NK-92 treated with Interleukin-12 subunit alpha and Interleukin-12 subunit beta, amount 100 ng/mL, for 24 hours (cell line): ENCODE data around the gene ANK2.
A peak's percentile ranks its signal among the peaks of the same experiment; 100 is the strongest.

ENCODE experiments used
- DNase-seq: peaks from one replicate; lab custom pipeline; 2025; lab: John Stamatoyannopoulos, UW

Gene ANK2

DNA sequence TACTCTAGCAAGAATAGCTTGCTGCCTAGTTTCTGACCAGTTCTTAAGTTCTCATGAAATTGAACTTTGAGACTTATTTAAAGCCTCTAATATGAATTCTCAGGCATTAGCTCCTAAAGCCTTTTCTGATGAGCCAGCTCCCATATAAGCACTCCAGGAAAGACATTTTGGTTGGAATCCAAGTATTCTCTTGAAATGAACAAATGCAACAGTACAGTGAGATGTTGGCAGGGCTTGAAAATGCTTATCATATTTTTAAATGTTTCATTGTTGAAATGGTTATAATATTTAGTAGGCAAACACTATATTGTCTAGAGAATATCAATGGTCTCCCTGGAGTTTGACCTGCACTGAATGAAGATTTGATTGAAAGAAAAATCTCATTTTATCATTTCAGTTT, 240.3 kb downstream of the ANK2 start:
- no peak for DNase-seq

DNA sequence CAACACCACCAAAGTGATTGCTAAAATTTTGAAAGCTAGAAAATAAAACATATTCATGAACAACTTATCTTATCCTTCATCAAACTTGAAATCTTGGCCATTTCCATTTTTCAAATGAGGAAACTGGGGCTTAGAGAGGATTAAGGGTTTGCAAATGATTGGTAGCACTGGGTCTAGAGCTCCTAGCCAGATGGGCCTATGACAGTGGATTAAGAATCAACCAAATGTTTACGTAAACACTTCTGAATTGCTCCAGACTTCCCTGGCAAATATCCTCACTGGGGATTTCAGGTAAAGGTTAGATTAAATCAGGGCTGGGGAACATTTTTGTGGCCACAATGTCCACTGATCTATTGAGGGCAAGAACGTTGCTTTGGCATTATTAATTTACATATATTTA, 241.2 kb downstream of the ANK2 start:
- no peak for DNase-seq

DNA sequence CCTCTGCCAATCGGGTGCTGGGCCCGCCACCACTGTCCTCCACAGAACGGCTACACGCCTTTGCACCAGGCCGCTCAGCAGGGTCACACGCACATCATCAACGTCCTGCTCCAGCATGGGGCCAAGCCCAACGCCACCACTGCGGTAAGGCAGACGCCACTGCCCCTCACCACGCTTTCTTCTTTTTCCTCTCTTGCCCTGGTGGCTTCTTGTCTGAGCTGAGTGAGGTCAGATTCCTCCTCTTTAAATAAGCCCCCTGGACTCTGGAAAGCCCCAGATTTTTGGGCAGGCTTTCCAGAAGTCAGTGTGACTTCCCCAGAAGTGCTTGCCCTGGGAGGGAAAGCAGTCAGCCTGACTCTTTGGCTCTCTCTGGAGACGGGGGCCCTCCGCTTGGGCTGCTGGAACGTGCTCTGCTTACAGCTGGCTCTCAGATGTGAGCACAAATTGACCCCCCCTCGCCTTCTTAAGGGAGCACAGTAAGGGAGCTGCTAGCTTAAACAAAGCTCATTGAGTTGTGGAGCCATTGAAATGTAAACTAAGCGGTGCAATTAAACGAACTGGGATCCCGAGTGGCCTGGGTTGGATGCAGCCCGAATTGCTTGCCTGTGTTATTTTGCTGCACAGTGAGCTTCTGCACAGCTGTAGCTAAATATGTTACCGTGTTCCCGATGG, 243.1 kb downstream of the ANK2 start:
- DNase-seq, result no peak

DNA sequence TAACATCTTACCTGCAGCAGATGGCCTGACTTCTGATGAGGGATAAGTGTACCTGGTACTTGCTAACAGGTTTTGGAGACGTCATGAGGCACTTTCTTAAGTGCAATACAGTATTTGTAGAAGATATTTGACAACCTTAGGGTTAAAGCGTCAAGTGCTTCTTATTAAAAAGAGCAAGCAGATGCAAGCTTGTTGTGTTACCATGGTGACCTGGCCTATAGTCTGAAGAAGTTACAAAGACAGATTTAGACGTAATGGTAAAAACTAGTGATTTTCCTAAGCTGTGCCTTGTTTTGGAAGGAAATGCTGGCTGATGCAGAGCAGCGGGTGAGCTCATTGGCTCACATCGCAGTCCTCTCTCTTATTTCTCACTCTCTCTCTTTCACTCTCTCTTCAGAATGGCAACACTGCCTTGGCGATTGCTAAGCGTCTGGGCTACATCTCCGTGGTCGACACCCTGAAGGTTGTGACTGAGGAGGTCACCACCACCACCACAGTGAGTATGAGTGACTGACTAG, 243.6 kb downstream of the ANK2 start:
- DNase-seq, result peak; percentile 12

DNA sequence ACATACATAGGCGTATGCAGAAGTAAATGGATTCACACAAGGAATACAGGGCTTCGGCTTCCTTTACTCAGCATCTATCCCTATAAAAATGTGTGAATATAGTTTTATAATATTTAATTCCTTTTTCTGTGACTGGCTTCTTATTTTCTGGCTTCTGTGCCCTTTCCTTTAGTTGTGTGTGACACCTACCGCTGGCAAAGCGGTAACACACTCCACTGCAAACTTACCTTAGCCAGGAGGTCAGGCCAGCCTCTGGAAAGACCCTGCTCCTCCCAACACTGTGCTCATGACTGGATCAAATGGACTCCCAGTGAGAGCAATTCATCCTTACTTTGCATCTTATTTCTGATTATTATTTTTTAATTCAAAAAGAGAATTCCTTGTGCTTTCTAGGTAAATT, 244.2 kb downstream of the ANK2 start:
- no peak for DNase-seq

DNA sequence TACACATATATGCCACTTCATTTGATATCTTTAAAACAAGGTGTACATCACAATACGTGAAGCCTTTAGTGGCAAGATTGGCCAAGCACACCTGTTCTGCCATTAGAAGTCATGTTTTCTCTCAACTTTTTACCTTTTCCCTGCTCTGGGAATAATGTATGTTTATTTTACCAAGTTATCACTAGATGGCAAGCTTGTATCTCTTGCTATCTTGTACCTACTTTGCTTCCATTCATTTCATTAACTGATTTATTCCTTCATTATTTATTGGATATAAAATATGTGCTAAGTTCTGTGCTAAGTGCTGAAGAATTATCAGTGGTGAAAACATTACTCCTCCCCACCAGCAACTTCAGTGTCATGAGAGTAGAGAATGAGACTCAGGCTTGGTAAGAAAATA, 245.5 kb downstream of the ANK2 start:
- no peak for DNase-seq

DNA sequence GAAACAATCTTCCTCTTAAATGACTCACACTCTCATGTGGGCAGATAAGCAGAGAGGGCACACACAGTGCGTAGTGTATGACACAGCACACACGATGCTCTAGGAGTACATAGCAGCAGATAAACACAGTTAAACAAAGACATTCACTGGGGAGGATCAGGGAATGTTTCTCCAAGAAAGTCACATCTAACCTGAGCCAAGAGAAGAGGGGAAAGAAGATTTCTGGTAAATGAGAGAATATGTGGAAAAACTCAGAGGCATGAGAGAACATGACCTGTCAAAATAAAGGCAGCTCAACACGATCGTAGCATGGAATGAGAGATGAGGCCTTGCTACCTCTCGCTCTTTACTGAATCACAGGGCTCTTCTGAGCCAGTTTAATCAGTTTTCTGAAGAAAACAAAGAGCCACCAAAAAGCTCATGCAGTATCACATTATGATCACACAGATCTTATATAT, 251.0 kb downstream of the ANK2 start:
- DNase-seq, result no peak

DNA sequence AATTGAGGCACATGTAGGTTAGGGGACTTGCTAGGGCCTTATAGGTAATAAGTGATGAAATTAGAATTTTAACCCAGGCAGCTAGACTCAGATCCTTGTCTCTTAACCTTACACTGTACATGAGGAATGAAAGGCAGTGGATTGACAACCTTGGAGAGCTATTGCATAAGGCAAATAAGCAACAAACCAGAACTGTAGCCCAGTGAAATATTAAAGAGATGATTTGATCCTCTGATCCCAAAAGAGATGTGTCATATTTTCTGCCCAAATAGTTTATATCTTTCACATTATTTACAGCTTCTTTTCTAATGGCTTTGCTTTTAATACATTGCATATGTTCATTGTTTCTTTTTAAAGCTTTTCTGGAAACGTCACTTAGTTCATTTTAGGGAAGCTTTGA, 252.6 kb downstream of the ANK2 start:
- DNase-seq, result no peak

DNA sequence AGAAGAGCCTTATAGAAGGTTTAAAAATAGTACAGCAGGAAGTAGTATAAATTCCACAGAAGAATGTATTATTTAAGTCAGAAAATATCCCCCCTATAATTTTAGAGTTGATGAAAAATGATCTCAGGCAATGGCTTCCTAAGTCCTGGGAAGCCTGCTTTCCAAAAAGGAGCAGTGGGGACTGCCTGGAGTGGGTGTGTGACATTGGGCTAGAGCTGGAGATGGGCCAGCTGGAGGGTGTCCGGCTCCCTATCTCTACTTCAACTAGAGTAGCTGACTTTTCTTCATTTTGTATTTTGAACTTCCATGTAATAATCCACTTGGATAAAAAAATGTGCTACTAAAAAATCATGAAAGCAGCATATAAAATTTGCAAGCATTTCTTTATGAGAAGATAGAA, 253.9 kb downstream of the ANK2 start:
- DNase-seq, result no peak

DNA sequence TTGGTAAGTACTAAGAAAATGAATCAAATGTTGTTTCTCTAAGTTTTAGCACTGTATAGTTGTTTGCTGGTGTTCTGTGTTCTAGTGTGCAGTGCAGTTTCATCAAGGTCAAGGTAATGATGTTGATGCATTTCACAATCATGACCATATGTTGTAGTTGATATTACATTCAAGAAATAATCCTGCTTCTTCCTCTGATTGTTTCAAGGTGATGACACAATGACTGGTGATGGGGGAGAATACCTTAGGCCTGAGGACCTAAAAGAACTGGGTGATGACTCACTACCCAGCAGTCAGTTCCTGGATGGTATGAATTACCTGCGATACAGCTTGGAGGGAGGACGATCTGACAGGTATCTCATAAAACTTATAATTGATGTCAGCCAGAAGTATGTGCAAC, 261.6 kb downstream of the ANK2 start:
- no peak for DNase-seq

DNA sequence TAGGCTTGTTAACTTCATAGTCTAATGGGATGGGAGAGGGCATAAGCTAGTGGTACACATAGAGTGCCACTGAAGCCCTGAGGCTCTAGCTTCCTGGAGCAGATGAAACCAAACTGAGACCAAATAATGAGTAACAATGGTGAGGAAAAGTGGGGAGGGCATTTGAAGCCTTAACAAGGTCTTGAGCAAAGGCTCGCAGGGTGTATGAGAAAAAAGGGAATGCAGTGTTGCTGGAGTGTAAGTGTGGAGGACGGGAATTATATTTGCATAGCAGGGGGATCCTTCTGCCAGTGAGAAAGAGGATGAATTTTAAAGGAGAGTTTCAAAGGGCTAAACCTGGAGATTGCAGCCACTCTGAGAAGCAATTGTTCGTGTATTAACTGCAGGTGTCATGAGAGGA, 263.1 kb downstream of the ANK2 start:
- DNase-seq, result no peak

DNA sequence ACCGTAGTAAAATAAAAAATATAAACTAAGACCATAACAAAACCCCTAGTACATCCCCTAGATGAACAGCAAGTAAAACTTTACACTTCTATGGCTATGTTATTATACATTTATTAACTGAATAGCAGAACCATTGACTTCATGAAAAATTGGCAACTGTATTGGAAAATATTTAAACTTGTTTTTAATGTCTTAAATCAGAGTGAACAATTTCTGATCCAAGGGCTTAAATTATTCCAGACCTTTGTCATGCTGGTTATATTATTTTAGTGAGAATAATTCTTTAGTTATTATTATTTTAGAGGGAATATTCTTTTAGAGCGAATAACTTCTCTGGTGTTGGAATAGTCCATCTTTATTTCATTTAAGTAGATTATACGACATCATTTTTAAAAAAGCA, 265.0 kb downstream of the ANK2 start:
- DNase-seq, result no peak

DNA sequence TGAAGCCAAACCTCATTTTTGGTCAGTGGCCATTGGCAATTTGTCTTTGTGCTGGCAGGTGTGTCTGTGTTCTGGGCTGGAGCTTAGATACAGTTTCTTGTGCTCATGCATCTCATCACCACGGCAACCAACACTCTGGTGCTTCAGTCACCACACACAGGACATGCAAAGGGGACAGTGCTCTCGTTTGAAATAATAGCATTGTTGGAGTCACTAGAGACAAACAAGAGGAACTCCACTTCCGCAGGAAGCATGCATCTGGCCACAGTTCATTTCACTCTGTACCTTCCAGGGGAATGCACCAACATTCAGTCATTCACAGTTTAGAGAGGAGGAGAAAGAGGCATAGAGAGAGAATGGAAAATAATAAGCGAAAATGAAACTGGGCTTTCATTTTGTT, 267.4 kb downstream of the ANK2 start:
- peak; percentile 2 for DNase-seq

DNA sequence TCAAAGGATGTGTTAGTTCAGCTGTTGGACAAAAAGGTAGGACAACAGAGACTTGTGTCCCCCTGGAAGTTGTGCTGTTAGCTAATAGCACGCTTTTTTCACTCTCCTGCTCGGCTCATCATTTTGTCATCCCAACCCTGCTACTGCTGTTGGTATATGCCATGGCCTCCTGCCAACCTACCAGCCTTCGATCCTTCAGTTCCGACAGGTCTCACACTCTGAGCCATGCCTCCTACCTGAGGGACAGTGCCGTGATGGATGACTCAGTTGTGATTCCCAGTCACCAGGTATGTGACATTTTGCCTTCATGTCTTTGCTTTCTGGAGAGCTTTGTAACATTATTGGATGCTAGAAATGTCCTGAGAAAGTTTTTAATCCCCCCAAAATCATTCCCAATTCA, 268.1 kb downstream of the ANK2 start:
- no peak for DNase-seq

DNA sequence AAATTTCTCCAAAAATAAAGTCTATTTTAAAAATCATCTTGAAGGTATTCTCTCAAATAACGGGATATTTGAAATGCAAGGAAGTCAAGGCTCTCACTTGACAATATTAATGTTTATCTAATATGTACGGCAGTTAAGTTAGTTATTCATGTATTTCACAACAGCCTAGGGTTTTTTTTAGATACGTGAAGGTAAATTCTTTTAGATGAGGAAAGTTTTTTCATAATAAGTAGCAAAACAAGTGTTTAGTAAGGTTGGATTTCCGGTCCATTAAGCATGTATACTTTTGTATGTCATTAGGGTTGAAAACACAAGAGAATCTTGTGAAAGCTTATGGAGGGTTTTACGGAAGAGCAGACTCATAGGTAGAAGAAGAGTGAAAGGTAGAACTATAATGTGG, 273.3 kb downstream of the ANK2 start:
- DNase-seq, result no peak

DNA sequence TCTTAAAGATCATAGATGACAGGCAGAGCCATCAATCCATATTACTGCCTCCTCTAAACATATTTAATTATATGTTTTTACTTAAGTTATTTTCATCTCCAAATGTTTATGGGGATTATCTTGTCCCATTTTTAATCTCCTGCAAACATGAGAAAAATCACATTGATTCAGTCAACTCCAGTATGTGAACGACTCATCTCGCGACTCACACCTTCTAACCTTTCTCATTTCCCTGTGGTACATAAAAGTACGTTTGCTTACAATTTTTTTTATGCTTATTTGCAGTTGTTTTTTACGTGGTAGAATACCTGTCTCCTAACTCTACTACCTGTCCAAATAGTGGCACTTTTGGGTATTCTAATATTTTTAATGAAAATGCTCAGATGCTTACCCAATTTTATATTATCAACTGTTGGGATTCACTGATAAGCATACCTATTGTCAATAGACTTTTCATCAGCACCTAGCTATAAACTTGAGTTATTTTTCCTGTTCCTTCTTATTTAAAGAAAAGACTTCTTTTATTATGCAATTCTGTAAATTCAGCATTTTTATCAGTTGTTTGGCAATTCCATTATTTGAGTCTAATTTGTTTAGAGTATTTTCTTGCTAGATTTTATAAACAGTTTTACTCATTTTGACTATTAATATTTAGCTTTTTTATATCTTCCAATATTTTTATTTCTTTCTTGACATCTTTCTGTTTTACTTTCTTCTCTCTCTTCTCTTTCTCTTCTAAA, 276.6 kb downstream of the ANK2 start:
- no peak for DNase-seq

DNA sequence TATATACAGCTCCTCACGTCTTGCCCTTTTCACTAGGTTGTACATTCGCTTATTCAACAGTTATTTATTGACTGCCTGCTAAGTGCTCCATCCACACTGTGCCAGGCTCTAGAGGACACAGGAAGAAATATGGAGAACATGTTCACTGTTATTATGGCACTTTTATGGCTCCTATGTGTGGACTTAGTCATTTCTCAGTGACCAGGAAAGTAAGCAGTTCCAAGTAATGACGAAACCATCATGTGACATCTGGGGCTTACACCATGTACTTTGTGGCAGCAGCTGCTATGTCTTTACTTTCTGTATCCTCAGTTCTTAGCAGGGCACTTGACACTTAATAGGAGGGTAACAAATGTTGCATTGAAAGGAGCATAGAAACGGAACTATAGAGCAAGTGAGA, 278.0 kb downstream of the ANK2 start:
- no peak for DNase-seq

DNA sequence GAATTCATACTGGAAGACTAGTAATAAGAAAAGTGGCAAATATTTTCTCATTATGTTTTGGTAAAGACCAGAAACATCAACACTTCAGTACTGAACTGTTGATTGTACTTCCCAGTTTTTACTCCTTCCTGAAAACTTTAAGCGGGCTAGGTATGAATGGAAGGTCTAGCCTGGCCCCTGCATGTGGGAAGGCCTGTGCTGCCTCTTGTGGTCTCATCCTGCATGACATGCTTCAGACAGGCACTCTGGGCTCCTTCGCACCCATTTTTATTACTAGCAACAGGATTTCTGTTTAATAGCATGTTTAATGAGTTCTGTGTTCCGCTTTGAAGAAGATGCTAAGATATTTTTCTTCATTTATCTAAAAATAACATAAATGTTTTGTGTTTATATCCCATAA, 279.1 kb downstream of the ANK2 start:
- no peak for DNase-seq

DNA sequence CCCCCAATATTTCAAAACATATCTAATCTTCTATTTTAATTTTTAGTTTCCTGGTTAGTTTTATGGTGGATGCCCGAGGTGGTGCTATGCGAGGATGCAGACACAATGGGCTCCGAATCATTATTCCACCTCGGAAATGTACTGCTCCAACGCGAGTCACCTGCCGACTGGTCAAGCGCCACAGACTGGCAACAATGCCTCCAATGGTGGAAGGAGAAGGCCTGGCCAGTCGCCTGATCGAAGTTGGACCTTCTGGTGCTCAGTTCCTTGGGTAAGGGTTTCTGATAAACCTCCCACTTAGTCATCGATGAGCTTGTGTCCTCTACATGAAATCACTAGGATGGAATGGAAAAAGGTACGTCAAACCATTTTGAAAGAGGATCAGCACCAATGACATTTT, 280.7 kb downstream of the ANK2 start:
- no peak for DNase-seq

DNA sequence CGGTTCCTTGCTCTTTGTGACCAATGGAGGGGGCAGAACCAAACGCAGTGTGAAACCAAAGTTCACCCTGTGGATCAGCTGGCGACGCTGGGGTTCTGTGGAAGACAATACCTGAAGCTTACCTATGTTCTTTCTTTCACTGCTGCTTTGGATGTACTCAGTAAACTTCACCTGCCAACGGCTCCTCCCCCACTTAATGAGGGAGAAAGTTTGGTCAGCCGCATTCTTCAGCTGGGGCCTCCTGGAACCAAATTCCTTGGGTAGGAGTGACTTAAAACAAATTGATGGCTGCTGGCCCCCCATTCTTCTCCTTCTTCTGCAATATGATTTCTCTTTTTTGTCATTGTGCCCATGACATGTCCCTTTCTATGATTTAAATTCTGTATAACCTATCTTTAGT, 282.4 kb downstream of the ANK2 start:
- no peak for DNase-seq

DNA sequence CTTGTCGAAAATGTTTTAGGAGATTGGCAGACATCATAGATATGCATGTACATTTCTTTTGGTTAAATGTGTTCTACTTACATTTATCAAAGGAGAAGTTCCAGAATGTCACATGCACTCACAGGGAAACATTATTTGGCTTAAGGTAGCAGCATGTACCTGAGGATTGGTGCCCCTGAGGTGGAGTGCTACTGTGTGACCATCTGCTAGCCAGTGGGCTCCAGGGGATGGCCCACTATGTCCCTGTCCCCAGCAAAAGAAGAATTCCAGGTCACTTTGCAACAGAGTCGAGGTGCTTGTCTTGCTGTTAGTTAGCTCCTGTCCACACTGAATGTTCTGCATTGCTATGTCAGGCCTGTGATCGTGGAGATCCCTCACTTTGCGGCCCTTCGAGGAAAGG, 283.2 kb downstream of the ANK2 start:
- DNase-seq, result no peak

DNA sequence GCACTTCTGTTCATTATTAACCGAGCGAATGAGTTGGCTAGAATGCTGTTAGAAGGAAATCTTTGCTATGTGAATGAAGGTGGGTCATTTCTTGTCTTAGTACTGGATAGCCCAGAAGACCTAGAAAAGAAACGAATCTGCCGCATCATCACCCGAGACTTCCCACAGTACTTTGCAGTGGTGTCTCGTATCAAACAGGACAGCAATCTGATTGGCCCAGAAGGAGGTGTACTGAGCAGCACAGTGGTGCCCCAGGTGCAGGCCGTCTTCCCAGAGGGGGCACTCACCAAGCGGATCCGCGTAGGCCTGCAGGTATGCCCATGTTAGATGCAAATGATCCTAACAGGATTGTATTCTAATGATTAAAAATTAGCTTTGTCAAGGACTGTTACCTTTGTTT, 286.3 kb downstream of the ANK2 start:
- no peak for DNase-seq

DNA sequence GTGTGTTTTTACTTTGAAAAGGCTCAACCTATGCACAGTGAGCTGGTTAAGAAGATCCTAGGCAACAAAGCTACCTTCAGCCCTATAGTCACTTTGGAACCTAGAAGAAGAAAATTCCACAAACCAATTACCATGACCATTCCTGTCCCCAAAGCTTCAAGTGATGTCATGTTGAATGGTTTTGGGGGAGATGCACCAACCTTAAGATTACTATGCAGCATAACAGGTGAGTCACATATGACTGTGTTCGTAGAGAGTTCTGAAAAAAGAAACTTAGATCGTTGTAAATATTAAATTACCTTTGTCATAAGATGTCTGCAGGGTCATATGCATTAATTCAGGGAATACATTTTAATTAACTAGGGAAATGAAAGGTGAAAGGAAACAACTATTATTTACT, 287.1 kb downstream of the ANK2 start:
- no peak for DNase-seq

DNA sequence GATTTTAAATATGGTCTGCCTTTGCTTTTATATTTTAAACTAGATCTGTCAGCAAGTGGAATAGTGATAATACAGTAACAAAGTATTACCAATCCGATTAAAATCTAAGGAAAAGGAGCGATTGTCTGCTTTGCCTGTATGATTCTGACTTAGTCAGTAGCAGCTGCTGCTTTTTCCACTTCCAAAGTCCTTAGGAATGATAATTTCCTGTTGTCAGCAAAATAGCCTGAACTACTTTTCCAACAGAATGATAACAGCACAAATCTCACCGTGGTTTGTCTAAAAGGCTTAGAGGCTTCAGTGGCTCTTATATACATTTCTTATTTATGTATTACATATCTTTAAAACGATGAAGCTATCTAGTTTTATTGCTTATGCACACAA, 290.0 kb downstream of the ANK2 start:
- DNase-seq, result no peak
